ENCODE results near the gene FREM2.

DNA sequence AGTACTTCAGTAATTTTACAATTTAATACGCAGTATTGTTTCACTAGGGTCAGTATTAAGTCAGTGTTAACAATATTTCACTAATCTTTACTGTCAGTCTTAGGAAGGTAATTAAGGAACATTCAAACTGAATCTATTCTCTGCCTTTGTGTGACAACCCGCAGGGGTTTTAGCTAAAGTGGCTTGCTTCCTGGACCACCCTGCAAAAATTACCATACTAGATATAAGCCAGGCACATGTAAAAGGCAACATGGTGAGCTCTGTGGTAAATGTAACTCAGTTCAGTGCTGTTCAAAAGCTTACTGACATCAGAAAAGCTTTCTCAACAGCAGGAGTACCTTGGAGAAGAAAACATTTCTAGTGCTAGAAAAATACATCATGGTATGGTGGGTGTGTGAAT, 116.7 kb downstream of the FREM2 start:
- no peak for TF ChIP-seq CTCF (IDR thresholded peaks at IDR 0.05)
- TF ChIP-seq POLR2A (IDR thresholded peaks at IDR 0.05) = no peak

Measured in esophagus squamous epithelium (tissue), 4 donors.